Measurements from ENCODE around the gene ZNF668. TPM values are rescaled to one million over a fixed set of nuclear protein-coding genes. Genes with fewer than 3 reads are reported as not detected.

Gene ZNF668
- total and polyA plus RNA-seq, 2 of the 13 experiments (the other 11 are each of a cell fraction or from before 2014, with no cell fraction given): 3.8 to 9.8 TPM

DNA sequence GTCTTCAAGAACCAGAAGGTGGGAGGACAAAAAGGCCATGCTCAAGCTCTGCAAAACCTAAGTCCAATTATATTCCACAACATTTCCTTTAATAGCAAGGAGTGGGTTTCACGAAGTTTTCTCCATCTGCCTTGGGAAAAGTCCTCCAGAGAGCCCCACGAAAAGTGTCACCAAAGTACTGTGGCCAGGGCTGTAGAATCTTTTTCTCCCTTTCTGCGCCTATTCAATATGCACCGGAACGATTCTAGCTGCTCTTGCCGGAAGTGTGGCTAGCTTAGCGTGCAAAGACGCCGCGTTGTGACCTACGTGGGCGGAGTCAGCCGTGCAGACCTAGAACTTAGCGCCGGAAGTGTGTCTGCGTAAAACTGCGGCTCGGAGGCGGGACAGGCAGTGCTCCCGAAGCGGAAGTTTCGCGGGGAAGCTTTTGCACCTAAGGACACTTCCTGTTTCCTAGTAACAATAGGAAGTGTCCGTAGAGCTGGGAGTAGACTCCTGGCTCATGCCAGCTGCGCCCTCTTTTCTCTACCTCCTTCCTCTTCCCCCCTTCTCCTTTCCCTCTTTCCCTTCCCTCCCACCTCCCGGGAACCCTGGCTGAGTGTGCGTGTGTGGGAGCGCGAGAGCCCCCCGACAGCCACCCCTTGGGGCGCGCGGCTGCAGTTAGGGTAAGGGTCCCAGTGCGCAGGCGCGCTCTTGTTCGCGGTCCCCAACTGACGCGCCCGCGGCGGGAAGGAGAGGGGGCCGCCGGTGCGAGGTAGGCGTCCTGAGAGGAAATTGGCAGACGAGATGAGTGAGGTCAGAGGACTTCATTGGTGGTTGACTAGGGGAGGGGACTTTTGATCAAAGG, at the start of gene ZNF668, which contains the start of gene ZNF646 (continued):
- TF ChIP-seq, protein P1, sequence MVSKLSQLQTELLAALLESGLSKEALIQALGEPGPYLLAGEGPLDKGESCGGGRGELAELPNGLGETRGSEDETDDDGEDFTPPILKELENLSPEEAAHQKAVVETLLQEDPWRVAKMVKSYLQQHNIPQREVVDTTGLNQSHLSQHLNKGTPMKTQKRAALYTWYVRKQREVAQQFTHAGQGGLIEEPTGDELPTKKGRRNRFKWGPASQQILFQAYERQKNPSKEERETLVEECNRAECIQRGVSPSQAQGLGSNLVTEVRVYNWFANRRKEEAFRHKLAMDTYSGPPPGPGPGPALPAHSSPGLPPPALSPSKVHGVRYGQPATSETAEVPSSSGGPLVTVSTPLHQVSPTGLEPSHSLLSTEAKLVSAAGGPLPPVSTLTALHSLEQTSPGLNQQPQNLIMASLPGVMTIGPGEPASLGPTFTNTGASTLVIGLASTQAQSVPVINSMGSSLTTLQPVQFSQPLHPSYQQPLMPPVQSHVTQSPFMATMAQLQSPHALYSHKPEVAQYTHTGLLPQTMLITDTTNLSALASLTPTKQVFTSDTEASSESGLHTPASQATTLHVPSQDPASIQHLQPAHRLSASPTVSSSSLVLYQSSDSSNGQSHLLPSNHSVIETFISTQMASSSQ (IDR thresholded peaks at IDR 0.05; ENCODE audit: low read depth): peak; percentile 41; the same call in 1 of the 2 replicates
- TF ChIP-seq, protein P1 (CRISPR knock-in tag; IDR thresholded peaks at IDR 0.05; ENCODE audit: borderline replicate concordance): peak; percentile 67; the same call in 1 of the 2 replicates
- TF ChIP-seq FOXC1 (CRISPR knock-in tag; IDR thresholded peaks at IDR 0.05; ENCODE audit: borderline replicate concordance): no peak
- 0 out of 2 replicates have a peak, but pooled peaks have one; percentile 18 for TF ChIP-seq MAZ (IDR thresholded peaks at IDR 0.05; ENCODE audit: borderline replicate concordance, low read depth, low read length)
- no peak; the same call in 1 of the 2 replicates for TF ChIP-seq MAZ (CRISPR knock-in tag; IDR thresholded peaks at IDR 0.05; ENCODE audit: low read depth)
- no peak for TF ChIP-seq RORA (CRISPR knock-in tag; IDR thresholded peaks at IDR 0.05)
- TF ChIP-seq ISL2 (CRISPR knock-in tag; IDR thresholded peaks at IDR 0.05): peak; percentile 65; the same call in 1 of the 2 replicates
- peak; percentile 74 for TF ChIP-seq SRY (CRISPR knock-in tag; IDR thresholded peaks at IDR 0.05)
- TF ChIP-seq NFE2L1 (CRISPR knock-in tag; IDR thresholded peaks at IDR 0.05; ENCODE audit: borderline replicate concordance): no peak
- no peak for TF ChIP-seq CENPX (CRISPR knock-in tag; IDR thresholded peaks at IDR 0.05)
- no peak for TF ChIP-seq SRSF9 (IDR thresholded peaks at IDR 0.05; ENCODE audit: borderline replicate concordance, insufficient read depth, low read depth, low read length, poor library complexity, severe bottlenecking)
- 0 out of 2 replicates have a peak, but pooled peaks have one; percentile 57 for TF ChIP-seq ZFP1 (CRISPR knock-in tag; IDR thresholded peaks at IDR 0.05)
- no peak for TF ChIP-seq ZNF550 (CRISPR knock-in tag; IDR thresholded peaks at IDR 0.05; ENCODE audit: borderline replicate concordance)
- TF ChIP-seq PITX1 (CRISPR knock-in tag; IDR thresholded peaks at IDR 0.05): peak; percentile 11; the same call in 1 of the 2 replicates
- TF ChIP-seq ZNF674 (CRISPR knock-in tag; IDR thresholded peaks at IDR 0.05; ENCODE audit: low read depth): no peak
- TF ChIP-seq ZFX (CRISPR knock-in tag; IDR thresholded peaks at IDR 0.05; ENCODE audit: low read depth): peak; percentile 32; the same call in 1 of the 2 replicates
- peak; percentile 69; the same call in 1 of the 2 replicates for TF ChIP-seq TFDP1 (CRISPR knock-in tag; IDR thresholded peaks at IDR 0.05; ENCODE audit: borderline replicate concordance)
- no peak for TF ChIP-seq JDP2 (CRISPR knock-in tag; IDR thresholded peaks at IDR 0.05; ENCODE audit: borderline replicate concordance)
- peak; percentile 65 for TF ChIP-seq TAF1 (CRISPR knock-in tag; IDR thresholded peaks at IDR 0.05)
- TF ChIP-seq ZNF607 (CRISPR knock-in tag; IDR thresholded peaks at IDR 0.05; ENCODE audit: borderline replicate concordance): peak; percentile 64; the same call in 1 of the 2 replicates
- TF ChIP-seq JUN (CRISPR knock-in tag; IDR thresholded peaks at IDR 0.05): no peak
- no peak; the same call in 1 of the 2 replicates for TF ChIP-seq PPARG (CRISPR knock-in tag; conservative IDR thresholded peaks at IDR 0.05)
- TF ChIP-seq, protein P2, sequence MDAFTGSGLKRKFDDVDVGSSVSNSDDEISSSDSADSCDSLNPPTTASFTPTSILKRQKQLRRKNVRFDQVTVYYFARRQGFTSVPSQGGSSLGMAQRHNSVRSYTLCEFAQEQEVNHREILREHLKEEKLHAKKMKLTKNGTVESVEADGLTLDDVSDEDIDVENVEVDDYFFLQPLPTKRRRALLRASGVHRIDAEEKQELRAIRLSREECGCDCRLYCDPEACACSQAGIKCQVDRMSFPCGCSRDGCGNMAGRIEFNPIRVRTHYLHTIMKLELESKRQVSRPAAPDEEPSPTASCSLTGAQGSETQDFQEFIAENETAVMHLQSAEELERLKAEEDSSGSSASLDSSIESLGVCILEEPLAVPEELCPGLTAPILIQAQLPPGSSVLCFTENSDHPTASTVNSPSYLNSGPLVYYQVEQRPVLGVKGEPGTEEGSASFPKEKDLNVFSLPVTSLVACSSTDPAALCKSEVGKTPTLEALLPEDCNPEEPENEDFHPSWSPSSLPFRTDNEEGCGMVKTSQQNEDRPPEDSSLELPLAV (CRISPR knock-in tag; conservative IDR thresholded peaks at IDR 0.05; ENCODE audit: low read depth): no peak

Measured in HepG2 (cell line).